ENCODE results near the gene KCNQ1.

KCNQ1 gene

GRCh38 chr11:2574043-2574552 lies 129.3 kb downstream of the KCNQ1 start:
- no peak for DNase-seq

- no peak for DNase-seq
Measured at GRCh38 chr11:2574553-2575535, 130.0 kb downstream of the KCNQ1 start.

- DNase-seq = no peak
Measured at GRCh38 chr11:2575591-2576051, 130.8 kb downstream of the KCNQ1 start.

- no peak for DNase-seq
Measured at GRCh38 chr11:2576111-2576510, 131.3 kb downstream of the KCNQ1 start.

- no peak for DNase-seq
Measured at GRCh38 chr11:2576549-2576948, 131.7 kb downstream of the KCNQ1 start.

GRCh38 chr11:2577031-2577990 lies 132.5 kb downstream of the KCNQ1 start:
- no peak for DNase-seq

- no peak for DNase-seq
Measured at GRCh38 chr11:2577991-2578928, 133.5 kb downstream of the KCNQ1 start.

GRCh38 chr11:2578929-2579270 lies 134.1 kb downstream of the KCNQ1 start:
- no peak for DNase-seq

- peak in 1 of 2 donors; percentile 2 for DNase-seq
Measured at GRCh38 chr11:2579315-2580060, 134.7 kb downstream of the KCNQ1 start.

GRCh38 chr11:2580061-2580421 lies 135.2 kb downstream of the KCNQ1 start:
- no peak for DNase-seq

GRCh38 chr11:2580571-2581001 lies 135.8 kb downstream of the KCNQ1 start:
- no peak for DNase-seq

- DNase-seq = no peak
Measured at GRCh38 chr11:2581151-2581930, 136.5 kb downstream of the KCNQ1 start.

- DNase-seq = no peak
Measured at GRCh38 chr11:2581931-2582350, 137.1 kb downstream of the KCNQ1 start.

GRCh38 chr11:2582351-2582945 lies 137.6 kb downstream of the KCNQ1 start:
- no peak for DNase-seq

- no peak for DNase-seq
Measured at GRCh38 chr11:2582946-2583604, 138.3 kb downstream of the KCNQ1 start.

GRCh38 chr11:2583605-2583958 lies 138.8 kb downstream of the KCNQ1 start:
- no peak for DNase-seq

- no peak for DNase-seq
Measured at GRCh38 chr11:2584434-2584811, 139.6 kb downstream of the KCNQ1 start.

- DNase-seq = no peak
Measured at GRCh38 chr11:2584812-2585565, 140.2 kb downstream of the KCNQ1 start.

GRCh38 chr11:2585566-2586086 lies 140.8 kb downstream of the KCNQ1 start:
- no peak for DNase-seq

Data from inflammatory macrophage treated with lipopolysaccharide for 1 hour (primary cell).